NCI-H510A (cell line): ENCODE results near the gene DCAF16.
"Not testable (repeated sequence)": the region's sequence is repeated elsewhere in the genome, so short reads cannot be mapped to it uniquely, and the experiment has no call there.

Experiments used
- DNase-seq: peaks from one replicate; lab custom pipeline; 2025; lab: John Stamatoyannopoulos, UW

DCAF16 gene

DNA sequence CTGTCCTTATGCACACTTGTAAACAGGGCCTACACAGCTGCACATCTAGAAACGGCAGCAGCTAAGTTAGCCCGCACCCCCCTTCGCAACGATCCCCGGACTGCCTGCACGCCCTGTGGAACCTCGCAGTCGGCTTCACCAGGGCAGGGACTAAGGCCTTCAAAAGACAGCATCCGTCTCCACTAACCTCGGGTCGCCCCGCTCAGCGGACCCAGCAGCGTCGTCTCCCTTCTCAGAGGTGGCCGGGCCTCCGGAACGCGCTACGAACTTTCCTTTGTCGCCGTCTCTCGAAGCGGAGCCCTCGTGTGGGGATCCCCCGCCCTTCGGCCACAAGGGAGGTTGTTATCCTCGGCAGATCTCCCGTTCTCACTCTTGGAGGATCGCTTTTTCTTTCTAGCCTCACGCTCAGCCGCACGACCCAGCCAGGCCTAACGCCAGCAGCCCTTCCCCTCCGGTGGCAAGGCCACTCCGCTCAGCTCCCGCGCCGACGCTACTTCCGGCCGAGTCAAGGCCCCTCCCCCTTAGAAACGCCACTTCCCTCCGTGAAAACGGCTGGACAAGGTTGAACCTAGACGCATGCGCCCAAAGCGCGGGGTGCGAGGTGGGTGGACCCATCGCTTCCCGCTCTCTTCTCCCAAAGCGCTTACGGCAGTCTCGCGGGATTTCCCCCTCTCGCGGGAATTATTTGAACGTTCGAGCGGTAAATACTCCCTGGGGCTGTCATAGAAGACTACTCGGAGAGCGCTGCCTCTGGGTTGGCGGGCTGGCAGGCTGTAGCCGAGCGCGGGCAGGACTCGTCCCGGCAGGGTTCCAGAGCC is at the start of gene DCAF16, which contains the start of gene NCAPG:
Gene DCAF16, minus strand, starts transcription at position 498 of the 818 bp plus-strand sequence. CDS start 6,616 bp downstream, outside the sequence.
Gene NCAPG, plus strand, starts transcription at position 720 of the 818 bp plus-strand sequence. CDS start 99 bp downstream, outside the sequence.
- peak; percentile 87 for DNase-seq

DNA sequence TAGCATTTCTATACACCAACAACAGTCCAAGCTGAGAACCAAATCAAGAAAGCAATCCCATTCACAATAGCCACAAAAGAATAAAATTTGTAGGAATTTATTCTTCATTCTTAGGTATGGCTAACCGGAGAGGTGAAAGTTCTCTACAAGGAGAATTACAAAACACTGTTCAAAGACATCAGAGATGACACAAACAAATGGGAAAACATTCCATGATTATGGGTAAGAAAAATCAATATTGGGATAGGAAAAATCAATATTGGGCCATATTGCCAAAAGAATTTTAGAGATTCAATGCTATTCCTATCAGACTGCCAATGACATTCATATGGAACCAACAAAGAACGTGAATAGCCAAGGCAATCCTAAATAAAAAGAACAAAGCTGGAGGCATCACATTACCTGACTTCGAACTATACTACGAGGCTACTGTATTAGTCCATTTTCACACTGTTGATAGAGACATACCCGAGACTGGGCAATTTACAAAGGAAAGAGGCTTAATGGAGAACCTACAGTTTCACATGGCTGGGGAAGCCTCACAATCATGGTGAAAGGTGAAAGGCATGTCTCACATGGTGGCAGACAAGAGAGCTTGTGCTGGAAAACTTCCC is 49.3 kb upstream of the DCAF16 start:
- DNase-seq = no peak

DNA sequence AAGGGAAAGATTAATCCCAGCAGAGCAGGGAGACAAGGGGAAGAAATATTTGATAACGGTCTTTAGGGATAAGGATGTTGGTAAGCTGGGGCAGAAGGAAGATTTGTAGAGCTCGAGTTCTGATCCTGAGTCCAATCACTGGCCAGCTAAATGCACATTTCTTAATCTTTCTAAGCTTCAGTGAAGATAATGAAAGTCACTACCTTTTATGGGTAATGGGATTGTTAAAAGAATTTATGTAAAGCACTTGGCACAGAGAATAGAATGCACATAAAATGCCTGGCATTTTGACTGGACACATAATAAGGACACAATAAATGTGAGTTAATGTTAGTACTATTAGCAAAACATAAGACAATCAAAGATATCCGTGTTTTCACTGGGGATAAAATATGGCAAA is 43.5 kb upstream of the DCAF16 start:
- DNase-seq = no peak

DNA sequence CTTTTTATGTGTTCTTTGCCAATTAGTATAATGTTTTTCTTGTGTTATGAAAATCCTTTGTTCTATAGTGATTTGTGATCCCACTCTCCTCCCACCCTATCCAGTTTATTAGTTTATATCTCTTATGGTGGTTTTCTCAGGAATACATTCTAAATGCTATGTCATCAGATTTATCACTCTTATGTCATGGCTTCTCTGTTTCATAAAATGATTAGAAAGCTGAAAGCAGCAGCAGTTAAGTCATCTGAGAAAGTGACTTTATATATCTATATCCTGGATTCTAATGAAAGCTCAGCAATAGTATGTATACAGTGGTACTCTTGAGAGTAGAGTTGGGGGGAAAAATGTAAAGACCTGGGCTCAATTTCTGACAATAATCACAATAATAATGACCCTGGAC is 41.4 kb upstream of the DCAF16 start:
- DNase-seq = no peak

DNA sequence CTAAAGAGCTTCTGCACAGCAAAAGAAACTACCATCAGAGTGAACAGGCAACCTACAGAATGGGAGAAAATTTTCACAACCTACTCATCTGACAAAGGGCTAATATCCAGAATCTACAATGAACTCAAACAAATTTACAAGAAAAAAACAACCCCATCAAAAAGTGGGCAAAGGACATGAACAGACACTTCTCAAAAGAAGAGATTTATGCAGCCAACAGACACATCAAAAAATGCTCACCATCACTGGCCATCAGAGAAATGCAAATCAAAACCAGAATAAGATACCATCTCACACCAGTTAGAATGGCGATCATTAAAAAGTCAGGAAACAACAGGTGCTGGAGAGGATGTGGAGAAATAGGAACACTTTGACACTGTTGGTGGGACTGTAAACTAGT is 39.7 kb upstream of the DCAF16 start:
- not testable (repeated sequence) for DNase-seq

DNA sequence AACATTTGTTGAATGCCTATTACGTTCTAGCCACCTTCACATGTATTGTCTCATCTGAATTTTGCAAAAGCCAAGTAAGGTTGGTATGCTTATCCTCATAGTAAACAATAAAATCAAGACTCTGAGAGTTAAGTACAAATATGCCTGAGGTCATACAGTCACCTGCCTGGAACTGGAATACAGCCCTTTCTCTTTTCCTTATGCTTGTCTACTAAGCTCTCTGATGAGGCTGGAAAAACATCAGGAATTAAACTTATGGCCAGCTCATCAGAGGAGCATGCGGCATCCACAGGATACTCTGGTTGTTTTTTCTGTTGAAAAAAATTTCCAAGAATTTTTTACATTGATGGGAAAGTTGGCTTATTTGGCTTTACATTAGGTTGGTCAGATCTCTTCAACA is 35.7 kb upstream of the DCAF16 start:
- no peak for DNase-seq

DNA sequence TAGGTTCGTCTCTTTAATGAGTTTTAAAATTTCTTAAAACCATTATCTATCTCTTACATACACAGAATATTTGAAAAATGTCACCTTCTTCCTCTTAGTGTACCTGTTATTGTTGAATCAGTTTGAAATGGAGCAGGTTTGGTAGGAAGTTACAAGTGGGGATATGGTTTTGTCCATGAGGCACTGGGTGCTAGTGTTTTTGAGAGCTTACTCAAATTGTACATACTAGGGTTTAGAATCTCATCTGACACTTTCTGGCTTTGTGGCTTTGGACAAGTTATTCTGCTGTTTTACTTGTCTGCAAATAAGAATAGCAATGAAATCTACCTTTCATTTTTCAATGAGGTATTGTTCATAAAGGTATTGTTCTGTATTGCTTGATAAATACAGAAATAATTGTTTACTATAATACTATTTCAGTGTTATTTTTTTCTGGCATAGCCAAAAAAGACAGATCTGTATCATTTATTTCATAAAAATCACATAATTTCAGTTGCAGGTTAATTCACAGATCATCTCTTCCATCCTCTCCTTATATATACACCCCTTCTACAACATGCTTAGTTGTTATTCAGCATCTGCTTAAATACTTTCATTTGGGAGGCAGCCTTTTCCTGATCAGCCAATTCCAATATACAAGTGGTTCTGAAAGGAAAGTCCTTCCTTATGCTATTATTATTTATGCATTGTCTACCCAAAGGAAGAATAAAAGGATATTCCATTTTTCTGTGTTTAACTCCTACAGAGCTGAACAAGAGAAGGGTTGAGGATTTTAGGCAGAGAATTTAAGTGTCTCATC is 13.5 kb upstream of the DCAF16 start:
- no peak for DNase-seq

DNA sequence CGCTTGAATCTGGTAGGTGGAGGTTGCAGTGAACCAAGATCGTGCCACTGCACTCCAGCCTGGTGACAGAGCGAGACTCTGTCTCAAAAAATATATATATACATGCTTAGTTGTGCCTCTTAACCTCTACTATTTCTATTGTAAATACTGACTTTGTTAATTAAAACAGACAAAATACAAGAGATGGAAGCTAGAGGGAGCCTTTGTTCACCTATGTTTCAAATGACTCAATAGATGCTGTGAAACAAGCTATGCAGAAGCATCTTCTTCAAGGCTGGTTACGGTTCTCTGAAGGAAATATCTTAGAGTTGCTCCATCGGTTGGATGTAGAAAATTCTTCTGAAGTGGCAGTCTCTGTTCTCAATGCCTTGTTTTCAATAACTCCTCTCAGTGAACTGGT is 6.5 kb upstream of the DCAF16 start:
- DNase-seq = no peak

DNA sequence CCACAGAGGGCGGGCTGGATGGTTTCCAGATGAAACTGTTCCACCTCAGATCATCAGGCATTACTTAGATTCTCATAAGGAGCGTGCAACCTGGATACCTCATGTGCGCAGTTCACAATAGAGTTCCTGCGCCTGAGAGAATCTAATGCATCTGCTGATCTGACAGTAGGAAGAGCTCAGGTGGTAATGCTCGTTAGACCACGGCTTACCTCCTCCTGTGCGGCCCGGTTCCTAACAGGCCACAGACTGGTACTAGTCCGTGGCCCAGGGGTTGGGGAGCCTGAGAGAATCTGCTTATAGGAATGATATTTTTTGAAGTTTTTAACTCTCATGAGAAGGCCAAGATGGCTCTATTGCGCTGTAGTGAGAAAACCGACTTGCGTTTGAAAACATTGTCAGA is 5.6 kb upstream of the DCAF16 start:
- no peak for DNase-seq

DNA sequence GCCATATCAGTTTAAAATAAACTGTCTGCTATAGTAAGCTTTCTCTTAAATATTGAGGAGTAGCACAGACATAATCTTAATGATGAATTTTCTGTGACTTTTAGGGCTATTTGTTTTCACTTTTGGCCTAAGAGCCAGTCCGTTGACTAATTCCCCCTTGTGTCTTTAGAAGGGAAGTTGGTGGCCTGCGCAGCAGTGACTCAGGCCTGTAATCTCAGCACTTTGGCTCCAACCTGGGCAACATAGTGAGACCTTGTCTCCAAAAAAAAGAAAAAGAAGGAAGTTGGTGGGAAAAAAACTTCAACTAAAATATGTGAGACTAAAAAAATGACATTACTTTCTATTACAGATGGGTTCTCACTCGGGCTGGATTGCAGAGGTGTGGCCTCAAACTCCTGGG is 3.6 kb upstream of the DCAF16 start:
- DNase-seq = no peak

DNA sequence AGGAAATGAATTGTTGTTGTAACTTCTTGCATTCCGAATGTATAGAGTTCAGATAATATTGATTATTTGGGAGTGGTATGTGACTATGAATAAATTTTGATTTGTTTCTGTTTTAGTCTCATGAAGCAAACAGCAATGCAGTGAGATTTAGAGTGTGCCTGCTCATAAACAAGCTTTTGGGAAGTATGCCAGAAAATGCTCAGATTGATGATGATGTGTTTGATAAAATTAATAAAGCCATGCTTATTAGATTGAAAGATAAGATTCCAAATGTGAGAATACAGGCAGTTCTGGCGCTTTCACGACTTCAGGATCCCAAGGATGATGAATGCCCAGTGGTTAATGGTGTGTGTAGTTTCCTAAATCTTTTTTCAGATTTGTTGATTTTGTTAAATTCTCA is 2.2 kb upstream of the DCAF16 start:
- DNase-seq = no peak

DNA sequence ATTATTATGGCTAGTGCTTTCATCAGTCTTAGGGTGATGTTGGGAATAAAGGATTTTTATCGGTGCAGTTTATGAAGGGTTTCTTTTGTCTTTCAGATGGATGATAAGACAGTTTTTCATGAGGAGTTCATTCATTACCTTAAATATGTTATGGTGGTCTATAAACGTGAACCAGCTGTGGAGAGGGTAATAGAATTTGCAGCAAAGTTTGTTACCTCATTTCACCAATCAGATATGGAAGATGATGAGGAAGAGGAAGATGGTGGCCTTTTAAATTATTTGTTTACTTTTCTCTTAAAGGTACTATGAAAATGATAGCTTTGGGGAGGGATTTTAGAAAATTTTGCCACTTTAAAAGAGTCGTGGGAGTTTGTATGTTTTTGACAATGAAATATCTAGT is 1.6 kb upstream of the DCAF16 start:
- DNase-seq = no peak

DNA sequence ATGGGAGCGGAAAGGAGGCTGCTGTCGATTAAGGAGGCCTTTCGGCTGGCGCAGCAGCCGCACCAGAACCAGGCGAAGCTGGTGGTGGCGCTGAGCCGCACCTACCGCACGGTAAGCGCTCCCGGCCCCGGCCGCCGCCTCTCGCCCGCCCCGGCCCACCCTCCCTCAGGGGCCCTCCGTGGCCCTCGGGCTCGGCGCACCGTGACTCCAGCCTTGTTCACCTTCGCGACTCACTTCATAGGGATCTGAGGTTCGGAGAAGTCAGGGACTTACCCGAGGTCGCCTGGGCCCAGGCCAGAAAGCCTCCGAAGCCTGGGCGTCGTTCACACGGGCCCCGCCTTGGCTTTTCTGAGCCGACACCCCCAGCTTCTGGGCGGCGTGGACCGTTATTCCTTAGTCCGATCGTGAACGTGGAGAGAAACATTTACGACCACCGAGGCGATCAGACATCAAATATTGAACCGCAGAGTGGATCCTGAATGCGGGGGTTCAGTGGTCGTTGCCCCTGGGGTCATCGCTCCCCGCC is 584 bp upstream of the DCAF16 start:
- DNase-seq = no peak

DNA sequence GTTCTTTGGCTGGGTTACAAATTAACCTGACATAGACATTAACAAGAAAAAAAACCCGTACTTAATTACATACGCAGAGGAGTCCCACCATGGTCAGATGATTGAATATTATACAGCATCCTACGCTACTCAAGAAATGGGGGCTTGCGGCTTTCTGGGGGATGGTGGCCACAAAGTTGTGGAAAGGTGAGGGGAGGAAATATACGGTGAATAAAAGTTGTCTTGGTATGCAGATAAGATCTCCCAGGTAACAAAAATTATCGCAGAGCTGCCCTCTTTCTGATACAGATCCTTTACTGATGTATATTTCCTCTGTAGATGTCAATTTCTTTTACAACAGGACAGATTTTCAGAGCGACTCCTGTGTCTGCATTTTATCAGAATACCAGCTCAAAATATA is 890 bp downstream of the DCAF16 start:
- no peak for DNase-seq

DNA sequence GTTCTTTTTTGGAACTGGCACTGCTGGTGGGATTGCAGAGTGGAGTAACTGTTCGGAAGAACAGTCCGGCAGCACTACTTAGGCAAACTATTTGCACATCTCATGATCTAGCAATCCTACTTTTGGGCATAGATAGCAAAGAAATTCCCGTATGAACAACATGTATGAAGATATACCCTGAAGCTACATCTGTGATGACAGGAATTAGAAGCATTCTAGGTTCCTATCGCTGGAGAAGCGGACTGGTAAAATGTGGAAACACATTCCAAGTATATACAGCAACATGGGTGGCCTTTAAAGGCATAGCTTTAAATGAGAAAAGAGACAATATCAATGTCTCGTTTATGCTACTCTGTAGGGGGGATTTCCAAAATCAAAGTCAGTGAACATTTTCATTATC is 3.1 kb downstream of the DCAF16 start:
- no peak for DNase-seq

DNA sequence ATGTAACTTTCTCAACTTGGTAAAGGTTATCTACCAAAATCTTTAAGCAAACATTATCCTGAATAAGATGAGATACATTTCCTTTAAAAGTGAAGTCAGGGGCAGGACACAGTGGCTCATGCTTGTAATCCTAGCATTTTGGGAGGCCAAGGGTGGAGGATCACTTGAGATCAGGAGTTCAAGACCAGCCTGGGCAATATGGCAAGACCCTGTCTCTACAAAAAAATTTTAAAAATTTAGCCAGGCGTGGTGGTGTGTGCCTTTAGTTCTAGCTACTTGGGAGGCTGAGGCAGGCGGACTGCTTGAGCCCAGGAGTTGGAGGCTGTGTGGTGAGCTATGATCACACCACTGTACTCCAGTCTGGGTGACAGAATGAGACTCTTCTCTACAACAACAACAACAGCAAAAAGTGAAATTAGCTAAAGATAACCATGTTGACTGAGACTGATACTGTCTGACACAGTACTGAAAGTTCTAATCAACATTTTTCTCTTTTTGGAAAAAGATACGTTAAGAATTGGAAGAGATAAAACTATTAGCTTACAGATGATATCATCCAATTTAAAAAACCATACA is 4.9 kb downstream of the DCAF16 start:
- DNase-seq = no peak

DNA sequence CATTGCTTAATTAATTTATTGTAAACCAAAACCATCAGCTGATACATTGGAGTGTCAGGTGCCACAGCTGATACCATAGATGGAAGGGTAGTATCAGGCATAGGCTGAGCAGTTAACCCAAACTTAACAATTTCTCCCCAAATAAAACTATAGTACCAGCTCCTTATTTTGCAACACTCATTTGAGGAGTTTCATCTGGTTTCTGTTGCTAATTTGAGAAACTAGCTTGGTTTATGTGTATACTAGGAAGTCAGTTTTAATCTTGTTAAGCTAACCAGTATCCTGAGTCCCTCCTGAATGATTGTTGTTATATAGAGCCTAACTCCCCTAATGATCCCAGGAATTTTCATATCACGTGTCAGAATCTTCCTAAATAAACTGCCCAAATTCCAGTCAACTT is 12.7 kb downstream of the DCAF16 start:
- no peak for DNase-seq

DNA sequence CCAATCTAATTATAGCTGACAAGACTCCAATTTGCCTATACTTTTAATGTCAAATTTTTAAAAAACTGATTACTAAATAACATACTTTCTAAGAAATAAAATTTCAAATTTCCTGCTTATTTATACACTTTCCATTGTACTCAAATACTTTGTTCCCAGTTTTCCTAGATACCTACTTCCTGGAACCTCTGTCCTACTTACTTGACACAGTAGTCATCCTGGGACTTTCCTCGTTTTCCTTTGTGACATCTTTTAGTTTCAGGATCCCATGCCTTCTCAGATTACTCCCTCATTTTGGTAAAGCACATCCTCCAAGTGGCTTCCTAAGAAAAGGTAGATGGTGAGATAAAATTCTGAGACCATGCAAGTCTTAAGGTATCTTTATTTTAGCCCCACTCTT is 15.8 kb downstream of the DCAF16 start:
- no peak for DNase-seq

DNA sequence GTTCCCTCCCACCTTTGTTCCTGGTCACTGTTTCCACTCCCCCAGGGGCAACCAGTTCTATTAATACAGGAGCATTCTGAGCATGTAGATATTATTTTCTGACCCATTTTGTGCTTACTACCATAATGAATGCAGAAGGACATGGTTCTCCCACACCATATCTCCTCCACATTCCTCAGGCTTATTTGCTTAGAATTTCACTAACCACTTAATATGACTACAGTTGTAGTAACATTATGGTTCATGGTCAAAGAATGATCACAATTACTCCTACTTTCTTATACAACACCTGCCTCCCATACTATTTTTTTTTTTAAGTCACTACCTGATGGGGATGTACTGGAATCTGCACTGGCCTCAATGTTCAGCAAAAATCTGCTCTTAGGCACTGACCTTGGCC is 21.6 kb downstream of the DCAF16 start:
- no peak for DNase-seq

DNA sequence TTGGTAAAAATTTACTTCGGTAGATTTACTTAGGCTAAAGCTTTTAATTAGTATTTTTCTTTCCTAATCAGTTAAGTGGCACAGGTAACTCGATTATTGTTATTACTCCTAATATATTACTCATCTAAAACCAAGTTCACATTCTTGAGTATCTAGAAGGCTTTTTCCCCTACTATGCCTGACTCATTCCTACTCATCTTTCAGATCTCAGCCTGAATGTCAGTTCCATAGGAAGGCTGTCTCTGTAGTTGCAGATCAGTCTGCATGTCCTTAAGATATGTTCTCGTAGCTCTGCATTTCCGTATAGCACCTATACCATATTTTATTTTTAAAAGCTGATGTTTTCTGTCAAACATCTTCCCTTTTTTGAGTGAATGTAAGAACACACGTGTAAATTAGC is 23.2 kb downstream of the DCAF16 start:
- DNase-seq = no peak

DNA sequence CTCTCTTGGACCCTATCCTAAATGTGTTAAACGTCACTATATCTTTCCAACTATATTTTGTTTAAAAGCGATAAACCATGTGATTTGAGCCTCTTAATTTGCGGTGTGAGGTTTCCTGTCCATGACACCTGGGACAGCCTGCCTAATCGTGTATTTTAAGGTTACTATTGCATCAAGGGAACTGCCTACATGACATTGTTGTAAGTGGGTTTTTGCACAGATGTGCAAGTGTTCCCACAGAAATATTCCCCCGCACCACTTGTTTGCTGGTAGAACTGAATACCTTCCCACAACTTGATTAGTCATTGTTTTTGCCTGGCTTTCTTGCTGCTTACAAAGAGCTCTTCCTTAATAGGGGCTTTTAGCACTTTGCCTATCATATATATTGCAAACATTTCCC is 24.0 kb downstream of the DCAF16 start:
- no peak for DNase-seq

DNA sequence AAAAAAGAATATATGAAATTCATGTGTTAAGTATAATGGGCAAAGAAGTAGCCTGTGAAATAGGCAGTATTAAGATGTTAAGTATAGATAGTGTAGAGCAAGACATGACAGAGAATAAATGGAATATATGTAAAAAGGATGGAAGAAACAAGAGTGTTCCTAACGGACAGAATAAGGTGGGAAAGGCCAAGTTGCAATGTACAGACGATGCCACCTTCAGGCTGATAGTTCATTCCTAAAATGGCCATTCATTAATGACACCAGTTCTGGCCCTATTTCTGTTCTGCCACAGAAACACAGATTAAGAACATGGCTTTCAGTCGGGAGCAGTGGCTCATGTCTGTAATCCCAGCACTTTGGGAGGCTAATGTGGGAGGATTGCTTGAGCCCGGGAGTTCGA is 24.7 kb downstream of the DCAF16 start:
- no peak for DNase-seq
